DND-41 (cell line): Measurements from ENCODE around the gene ITPRID1.

Experiments
- EZH2 ChIP-seq: IDR thresholded peaks from 3 replicates; pipeline ENCODE4 v1.6.1; 2012; ENCODE audit warnings: borderline replicate concordance, low read depth, mild to moderate bottlenecking, moderate library complexity, low read length, inconsistent platforms; ENCODE audit not compliant: severe bottlenecking
- TF ChIP-seq, protein P1 (sequence below): IDR thresholded peaks from 2 replicates; pipeline ENCODE4 v1.5.1; 2012; ENCODE audit warnings: borderline replicate concordance, low read length, moderate library complexity, mild to moderate bottlenecking; ENCODE audit not compliant: poor library complexity, severe bottlenecking; ENCODE audit errors: extremely low read depth

DNA sequence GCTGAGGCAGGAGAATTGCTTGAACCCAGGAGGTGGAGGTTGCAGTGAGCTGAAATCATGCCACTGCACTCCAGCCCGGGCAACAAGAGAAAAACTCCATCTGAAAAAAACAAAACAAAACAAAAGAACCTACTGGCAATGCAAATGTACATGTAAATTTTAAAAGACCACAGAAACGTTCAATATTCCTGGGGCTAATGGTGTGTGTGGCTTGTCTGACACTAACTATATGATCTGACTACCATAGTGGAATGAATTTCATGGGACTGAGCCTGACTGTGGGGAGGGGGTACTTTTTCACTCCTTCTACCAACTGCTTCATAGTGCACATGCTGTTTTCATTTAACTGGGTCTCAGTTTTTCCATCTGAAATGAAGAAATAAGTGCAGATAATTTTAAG, 69.6 kb downstream of the ITPRID1 start:
- TF ChIP-seq, protein P1, sequence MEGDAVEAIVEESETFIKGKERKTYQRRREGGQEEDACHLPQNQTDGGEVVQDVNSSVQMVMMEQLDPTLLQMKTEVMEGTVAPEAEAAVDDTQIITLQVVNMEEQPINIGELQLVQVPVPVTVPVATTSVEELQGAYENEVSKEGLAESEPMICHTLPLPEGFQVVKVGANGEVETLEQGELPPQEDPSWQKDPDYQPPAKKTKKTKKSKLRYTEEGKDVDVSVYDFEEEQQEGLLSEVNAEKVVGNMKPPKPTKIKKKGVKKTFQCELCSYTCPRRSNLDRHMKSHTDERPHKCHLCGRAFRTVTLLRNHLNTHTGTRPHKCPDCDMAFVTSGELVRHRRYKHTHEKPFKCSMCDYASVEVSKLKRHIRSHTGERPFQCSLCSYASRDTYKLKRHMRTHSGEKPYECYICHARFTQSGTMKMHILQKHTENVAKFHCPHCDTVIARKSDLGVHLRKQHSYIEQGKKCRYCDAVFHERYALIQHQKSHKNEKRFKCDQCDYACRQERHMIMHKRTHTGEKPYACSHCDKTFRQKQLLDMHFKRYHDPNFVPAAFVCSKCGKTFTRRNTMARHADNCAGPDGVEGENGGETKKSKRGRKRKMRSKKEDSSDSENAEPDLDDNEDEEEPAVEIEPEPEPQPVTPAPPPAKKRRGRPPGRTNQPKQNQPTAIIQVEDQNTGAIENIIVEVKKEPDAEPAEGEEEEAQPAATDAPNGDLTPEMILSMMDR, result no peak
- no peak for TF ChIP-seq EZH2
